ENCODE data around the gene SKP2. TPM values are rescaled to one million over a fixed set of nuclear protein-coding genes. Genes with fewer than 3 reads are reported as not detected.

Gene SKP2
- total RNA-seq, 2 experiments from 2014 or later = 6.3 to 7.2 TPM

GRCh38 chr5:36135988-36136387 lies 15.9 kb upstream of the SKP2 start:
- intact Hi-C loops (cut with DNase I, micrococcal nuclease) = no loop called here
- peaks cover 0 to 16% of the 10 kb centered on the region in 2 experiments for H3K9me3 ChIP-seq (ENCODE audit: control insufficient read depth in 1 of 2, insufficient read depth in 1 of 2, low read length in 2 of 2)
- Mint-ChIP-seq H3K4me1 (ENCODE audit: low read depth) (peaks cover 14% of the 10 kb centered on the region), H3K4me3 (no peak overlapping the region), H3K9me3 (peaks cover 3% of the 10 kb centered on the region), H3K36me3 (ENCODE audit: low read depth) (peaks cover 91% of the 10 kb centered on the region), H3K27ac (no peak overlapping the region), H3K27me3 (no peaks in the 10 kb centered on the region)
- ATAC-seq (ENCODE audit: poor library complexity) = no peak
- ChIA-PET POLR2A (no interaction called here), CTCF (no interaction called here)
- H3K4me3 ChIP-seq (ENCODE audit: low read length) = no peak overlapping the region
- no peaks in the 10 kb centered on the region for H3K27me3 ChIP-seq (ENCODE audit: control insufficient read depth in 1 of 2, insufficient read depth in 2 of 2, low read length in 2 of 2)
- TF ChIP-seq CTCF (IDR thresholded peaks at IDR 0.05) = no peak
- H3K27ac ChIP-seq (ENCODE audit: low read depth in 1 of 2, low read length in 2 of 2) = no peak overlapping the region
- H3K36me3 ChIP-seq (ENCODE audit: insufficient read depth, low read length) = peaks cover 35% of the 10 kb centered on the region
- H3K4me1 ChIP-seq (ENCODE audit: insufficient read depth, low read length) = no peaks in the 10 kb centered on the region
- no peak for DNase-seq

GRCh38 chr5:36136581-36136980 lies 15.3 kb upstream of the SKP2 start:
- Histone ChIP-seq H3K4me1 (ENCODE audit: insufficient read depth, low read length) (no peaks in the 10 kb centered on the region), H3K9me3 (ENCODE audit: control insufficient read depth in 1 of 2, insufficient read depth in 1 of 2, low read length in 2 of 2) (peaks cover 0 to 16% of the 10 kb centered on the region in 2 experiments), H3K27me3 (ENCODE audit: control insufficient read depth in 1 of 2, insufficient read depth in 2 of 2, low read length in 2 of 2) (no peaks in the 10 kb centered on the region), H3K4me3 (ENCODE audit: low read length) (no peak overlapping the region), H3K27ac (ENCODE audit: low read depth in 1 of 2, low read length in 2 of 2) (no peak overlapping the region), H3K36me3 (ENCODE audit: insufficient read depth, low read length) (peaks cover 40% of the 10 kb centered on the region)
- DNase-seq = no peak
- no peak for TF ChIP-seq CTCF (IDR thresholded peaks at IDR 0.05)
- Mint-ChIP-seq H3K27me3 (no peaks in the 10 kb centered on the region), H3K4me1 (ENCODE audit: low read depth) (peaks cover 8% of the 10 kb centered on the region), H3K36me3 (ENCODE audit: low read depth) (peaks cover 91% of the 10 kb centered on the region), H3K9me3 (peaks cover 3% of the 10 kb centered on the region), H3K4me3 (no peak overlapping the region), H3K27ac (no peak overlapping the region)
- intact Hi-C loops (cut with DNase I, micrococcal nuclease) = no loop called here
- POLR2A ChIA-PET = no interaction called here
- CTCF ChIA-PET = no interaction called here
- ATAC-seq (ENCODE audit: poor library complexity) = no peak

GRCh38 chr5:36138900-36139683 lies 12.8 kb upstream of the SKP2 start:
- Mint-ChIP-seq H3K27ac (no peak overlapping the region), H3K27me3 (no peaks in the 10 kb centered on the region), H3K4me1 (ENCODE audit: low read depth) (no peaks in the 10 kb centered on the region), H3K36me3 (ENCODE audit: low read depth) (peaks cover 79% of the 10 kb centered on the region), H3K4me3 (no peak overlapping the region), H3K9me3 (peaks cover 3% of the 10 kb centered on the region)
- no peaks in the 10 kb centered on the region for H3K4me1 ChIP-seq (ENCODE audit: insufficient read depth, low read length)
- ATAC-seq (ENCODE audit: poor library complexity) = no peak
- ChIA-PET POLR2A (interaction anchor here (0.5 to 0.9 kb wide), 2 partner anchors 13 kb away, joined by 3 read pairs; partner anchors contain the start of genes LMBRD2 and SKP2), CTCF (no interaction called here)
- H3K36me3 ChIP-seq (ENCODE audit: insufficient read depth, low read length) = peaks cover 51% of the 10 kb centered on the region
- no peaks in the 10 kb centered on the region for H3K27me3 ChIP-seq (ENCODE audit: control insufficient read depth in 1 of 2, insufficient read depth in 2 of 2, low read length in 2 of 2)
- no peak overlapping the region for H3K4me3 ChIP-seq (ENCODE audit: low read length)
- no peak for TF ChIP-seq CTCF (IDR thresholded peaks at IDR 0.05)
- no peak overlapping the region for H3K27ac ChIP-seq (ENCODE audit: low read depth in 1 of 2, low read length in 2 of 2)
- H3K9me3 ChIP-seq (ENCODE audit: control insufficient read depth in 1 of 2, insufficient read depth in 1 of 2, low read length in 2 of 2) = peaks cover 0 to 16% of the 10 kb centered on the region in 2 experiments
- intact Hi-C loops (cut with DNase I, micrococcal nuclease) = no loop called here
- DNase-seq = no peak
